Ureter (tissue), 1 donor: Measurements from ENCODE around the gene BTBD9. TPM values are rescaled to one million over a fixed set of nuclear protein-coding genes. Genes with fewer than 3 reads are reported as not detected.

Experiments used
- DNase-seq: peaks from one replicate; pipeline ENCODE4 v3.0.0-alpha.2; 2020; ENCODE audit warnings: low spot score
- total RNA-seq: library from RNA; stranded (reverse); gene quantifications from one replicate; pipeline ENCODE4 v1.2.4, GENCODE V29; 2023
- donor health status: DM: yes; HTN: yes; CAD: no.

BTBD9 gene
- total RNA-seq, 1 donor from 2014 or later, result 42.5 TPM

- no peak for DNase-seq
These were observed 157.3 kb downstream of the BTBD9 start for GRCh38 chr6:38482466-38482865.

- DNase-seq, result no peak
These were observed 157.9 kb downstream of the BTBD9 start for GRCh38 chr6:38481851-38482250.

GRCh38 chr6:38481211-38481836 lies 158.4 kb downstream of the BTBD9 start:
- no peak for DNase-seq

GRCh38 chr6:38480036-38480435 lies 159.7 kb downstream of the BTBD9 start:
- no peak for DNase-seq

GRCh38 chr6:38479331-38479730 lies 160.4 kb downstream of the BTBD9 start:
- DNase-seq, result no peak

GRCh38 chr6:38477680-38478260 lies 162.0 kb downstream of the BTBD9 start:
- DNase-seq, result no peak

- DNase-seq, result no peak
These were observed 162.8 kb downstream of the BTBD9 start for GRCh38 chr6:38476888-38477287.

- DNase-seq, result no peak
These were observed 163.6 kb downstream of the BTBD9 start for GRCh38 chr6:38476141-38476540.

GRCh38 chr6:38470548-38470947 lies 169.2 kb downstream of the BTBD9 start:
- DNase-seq, result no peak

GRCh38 chr6:38467566-38467965 lies 172.2 kb downstream of the BTBD9 start:
- no peak for DNase-seq

- DNase-seq, result no peak
These were observed 179.5 kb downstream of the BTBD9 start for GRCh38 chr6:38460186-38460585.

GRCh38 chr6:38459291-38459690 lies 180.4 kb downstream of the BTBD9 start:
- DNase-seq, result no peak

- DNase-seq, result no peak
These were observed 185.9 kb downstream of the BTBD9 start for GRCh38 chr6:38453861-38454260.

- DNase-seq, result no peak
These were observed 186.7 kb downstream of the BTBD9 start for GRCh38 chr6:38452816-38453660.

GRCh38 chr6:38450717-38451116 lies 189.0 kb downstream of the BTBD9 start:
- no peak for DNase-seq

GRCh38 chr6:38445925-38446324 lies 193.8 kb downstream of the BTBD9 start:
- DNase-seq, result no peak

GRCh38 chr6:38445336-38445735 lies 194.4 kb downstream of the BTBD9 start:
- DNase-seq, result no peak

- no peak for DNase-seq
These were observed 196.2 kb downstream of the BTBD9 start for GRCh38 chr6:38443352-38444144.

- no peak for DNase-seq
These were observed 201.6 kb downstream of the BTBD9 start for GRCh38 chr6:38438097-38438496.

- DNase-seq, result no peak
These were observed 202.8 kb downstream of the BTBD9 start for GRCh38 chr6:38436726-38437465.

GRCh38 chr6:38435330-38435729 lies 204.4 kb downstream of the BTBD9 start:
- DNase-seq, result no peak
